ENCODE results near the gene IDS.
A peak's percentile ranks its signal among the peaks of the same experiment; 100 is the strongest.
"Not testable (repeated sequence)": the region's sequence is repeated elsewhere in the genome, so short reads cannot be mapped to it uniquely, and the experiment has no call there.

The IDS gene

DNA sequence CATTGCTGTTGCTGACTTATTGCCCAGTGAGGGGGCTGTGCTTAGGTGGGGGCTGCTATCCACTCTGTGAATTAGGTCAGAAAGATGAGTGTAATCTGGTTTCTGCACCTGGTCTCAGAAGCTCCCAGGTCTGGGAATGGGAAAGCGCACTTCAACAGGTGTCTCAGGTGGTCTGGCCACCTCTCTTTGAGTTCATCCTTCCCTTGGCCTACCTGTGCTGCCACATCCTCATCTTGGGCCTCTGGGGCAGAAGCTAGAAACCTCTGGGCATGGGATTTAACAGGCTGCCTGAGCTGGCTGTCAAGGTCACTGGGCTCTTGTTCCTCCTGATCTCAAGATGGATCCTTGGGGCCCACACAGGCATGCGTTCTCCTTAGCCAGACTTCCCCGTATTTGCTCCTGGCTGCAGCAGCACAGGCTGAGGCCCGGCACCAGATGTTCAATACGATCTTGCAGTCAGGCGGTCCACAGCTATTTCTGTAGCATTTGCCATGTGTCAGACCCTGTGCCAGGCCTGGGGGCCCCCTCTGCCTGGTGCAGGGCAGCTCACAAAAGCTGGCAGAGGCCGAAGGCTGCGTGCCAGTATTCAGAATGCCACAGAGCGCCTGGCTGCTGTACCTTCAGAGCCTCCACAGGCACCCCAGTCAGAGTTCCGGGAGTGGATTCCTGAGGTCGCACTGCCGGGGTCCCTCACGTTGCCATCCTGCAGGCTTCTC lies 21.4 kb upstream of the IDS start:
- DNase-seq (ENCODE audit: low read depth) = not testable (repeated sequence)

DNA sequence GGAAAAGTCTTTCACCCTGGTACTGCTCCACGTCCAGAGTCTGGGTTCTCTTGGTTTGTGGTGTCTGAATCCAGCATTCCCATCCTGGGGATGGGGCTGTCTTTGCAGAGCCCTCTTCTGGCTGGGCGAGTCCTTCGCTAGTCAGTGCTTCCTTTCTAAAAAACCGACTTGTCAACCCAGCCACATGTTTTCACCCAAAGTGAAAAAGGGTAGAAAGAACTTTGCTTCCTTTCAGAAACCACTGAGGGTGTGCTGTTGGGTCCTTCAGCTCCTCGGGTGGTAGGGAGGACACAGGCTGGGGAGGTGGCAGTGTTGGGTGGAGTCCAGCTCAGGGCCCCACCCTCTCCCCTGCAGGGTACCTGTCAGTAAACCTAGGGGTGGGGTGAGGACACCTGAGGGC lies 20.8 kb upstream of the IDS start:
- DNase-seq (ENCODE audit: low read depth) = not testable (repeated sequence)

DNA sequence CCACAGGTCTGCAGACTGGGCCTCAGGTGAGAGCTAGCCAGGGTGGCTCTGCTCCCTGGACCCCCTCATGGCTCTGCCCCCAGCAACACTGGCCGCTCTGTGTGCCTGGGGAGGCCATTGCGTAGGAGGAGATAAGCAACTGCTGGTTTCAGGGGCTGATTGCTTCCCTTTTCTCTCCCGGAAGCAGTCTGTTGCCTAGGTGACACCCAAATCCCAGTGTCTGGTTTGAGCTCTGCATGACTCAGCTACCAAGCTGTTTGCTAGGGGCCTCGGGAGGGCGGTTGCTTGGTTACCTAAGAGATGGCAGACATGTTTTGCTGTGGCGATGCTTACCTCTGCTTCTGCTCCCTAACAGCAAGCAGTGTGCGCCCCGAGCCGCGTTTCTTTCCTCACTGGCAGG lies 20.3 kb upstream of the IDS start:
- DNase-seq (ENCODE audit: low read depth) = peak; percentile 65

DNA sequence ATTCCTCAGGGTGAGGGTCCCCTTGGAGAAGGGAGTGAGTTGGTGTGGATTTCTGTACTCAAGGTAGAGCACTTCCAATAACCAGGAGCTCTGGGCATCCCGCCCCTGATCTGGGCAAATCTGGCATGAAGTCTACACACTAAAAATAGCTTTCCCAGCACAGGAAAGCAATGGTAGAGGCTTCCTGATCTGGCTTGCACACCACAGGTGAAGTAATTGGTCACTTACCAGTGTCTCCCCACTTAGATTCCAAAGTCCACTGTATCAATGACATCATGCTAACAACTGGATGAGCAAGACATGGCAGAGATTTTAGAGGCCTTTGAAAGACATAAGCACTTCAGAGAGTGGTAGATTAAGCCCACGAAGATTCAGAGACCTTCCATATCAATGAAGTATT lies 17.8 kb upstream of the IDS start:
- DNase-seq (ENCODE audit: low read depth) = no peak

DNA sequence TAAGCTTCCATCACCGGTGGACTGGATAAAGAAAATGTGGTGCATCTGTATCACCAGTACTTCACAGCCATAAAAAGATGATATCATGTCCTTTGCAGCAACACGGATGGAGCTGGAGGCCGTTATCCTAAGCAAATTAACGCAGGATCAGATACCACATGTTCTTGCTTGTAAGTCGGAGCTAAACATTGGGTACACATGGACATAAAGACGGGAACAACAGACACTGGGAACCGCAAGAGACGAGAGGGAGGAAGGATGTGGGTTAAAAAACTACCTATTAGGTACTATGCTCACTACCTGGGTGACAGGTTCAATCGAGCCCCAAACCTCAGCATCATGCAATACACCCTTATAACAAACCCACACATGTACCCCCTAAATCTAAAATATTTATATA lies 16.3 kb upstream of the IDS start:
- DNase-seq (ENCODE audit: low read depth) = no peak

DNA sequence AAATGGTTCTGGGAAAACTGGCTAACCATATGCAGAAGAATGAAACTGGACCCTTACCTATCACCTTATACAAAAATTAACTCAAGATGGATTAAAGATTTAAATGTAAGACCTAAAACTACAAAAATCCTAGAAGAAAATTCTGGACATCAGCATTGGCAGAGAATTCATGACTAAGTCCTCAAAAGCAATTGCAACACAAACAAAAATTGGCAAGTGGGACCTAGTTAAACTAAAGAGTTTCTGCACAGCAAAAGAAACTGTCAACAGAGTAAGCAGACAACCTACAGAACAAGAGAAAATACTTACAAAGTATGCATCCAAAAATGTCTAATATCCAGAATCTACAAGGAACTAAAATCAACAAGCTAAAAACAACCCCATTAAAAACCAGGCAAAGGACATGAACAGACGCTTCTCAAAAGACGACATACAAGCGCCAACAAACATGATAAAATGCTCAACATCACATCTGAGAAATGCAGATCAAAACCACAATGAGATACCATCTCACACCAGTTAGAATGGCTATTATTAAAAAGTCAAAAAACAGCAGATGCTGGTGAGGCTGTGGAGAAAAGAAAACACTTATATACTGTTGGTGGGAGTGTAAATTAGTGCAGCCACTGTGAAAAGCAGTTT lies 15.7 kb upstream of the IDS start:
- not testable (repeated sequence) for DNase-seq (ENCODE audit: low read depth)

DNA sequence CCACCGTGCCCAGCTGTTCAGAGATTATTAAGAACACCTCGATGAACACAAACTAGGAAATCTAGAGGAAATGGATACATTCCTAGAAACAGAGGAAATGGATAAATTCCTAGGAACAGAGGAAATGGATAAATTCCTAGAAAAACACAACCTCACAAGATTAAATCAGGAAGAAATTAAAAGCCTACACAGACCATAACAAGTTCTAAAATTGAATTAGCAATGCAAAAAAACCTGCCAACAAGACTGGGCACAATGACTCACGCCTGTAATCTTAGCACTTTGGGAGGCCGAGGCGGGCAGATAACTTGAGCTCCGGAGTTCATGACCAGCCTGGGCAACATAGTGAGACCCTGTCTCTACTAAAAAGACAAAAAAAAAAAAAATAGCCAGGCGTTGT lies 13.1 kb upstream of the IDS start:
- DNase-seq (ENCODE audit: low read depth) = no peak

DNA sequence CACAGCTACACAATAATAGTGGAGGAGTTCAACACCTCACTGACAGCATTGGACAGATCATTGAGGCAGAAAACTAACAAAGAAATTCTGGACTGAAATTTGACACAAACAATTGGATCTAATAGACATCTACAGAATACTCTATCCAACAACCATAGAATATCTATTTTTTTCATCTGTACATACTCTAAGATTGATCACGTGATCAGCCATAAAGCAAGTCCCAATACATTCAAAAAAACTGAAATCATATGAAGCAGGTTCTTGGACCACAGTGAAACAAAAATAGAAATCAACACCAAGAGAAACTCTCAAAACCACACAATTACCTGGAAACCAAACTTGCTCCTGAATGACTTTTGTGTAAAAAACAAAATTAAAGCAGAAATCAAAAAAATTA lies 12.2 kb upstream of the IDS start:
- DNase-seq (ENCODE audit: low read depth) = no peak

DNA sequence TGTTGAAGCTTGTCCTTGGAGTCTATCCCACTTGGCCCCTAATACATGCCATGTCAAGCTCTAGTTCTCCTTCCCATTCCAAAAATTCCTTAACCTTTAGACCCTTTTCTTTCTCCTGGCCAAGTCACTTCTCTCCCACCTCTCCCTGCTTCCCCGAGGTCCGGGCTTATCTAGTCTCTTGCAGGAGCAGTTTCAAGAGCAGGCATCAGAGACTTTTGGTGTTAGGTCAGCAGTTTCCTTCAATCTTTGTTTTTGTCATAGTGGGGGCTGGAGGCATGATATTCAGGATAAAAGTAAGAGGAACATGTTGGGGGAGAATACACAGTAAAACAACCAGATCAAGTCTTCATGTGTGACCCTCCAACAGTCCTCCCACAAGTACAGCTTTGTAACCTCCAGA lies 11.5 kb upstream of the IDS start:
- no peak for DNase-seq (ENCODE audit: low read depth)

DNA sequence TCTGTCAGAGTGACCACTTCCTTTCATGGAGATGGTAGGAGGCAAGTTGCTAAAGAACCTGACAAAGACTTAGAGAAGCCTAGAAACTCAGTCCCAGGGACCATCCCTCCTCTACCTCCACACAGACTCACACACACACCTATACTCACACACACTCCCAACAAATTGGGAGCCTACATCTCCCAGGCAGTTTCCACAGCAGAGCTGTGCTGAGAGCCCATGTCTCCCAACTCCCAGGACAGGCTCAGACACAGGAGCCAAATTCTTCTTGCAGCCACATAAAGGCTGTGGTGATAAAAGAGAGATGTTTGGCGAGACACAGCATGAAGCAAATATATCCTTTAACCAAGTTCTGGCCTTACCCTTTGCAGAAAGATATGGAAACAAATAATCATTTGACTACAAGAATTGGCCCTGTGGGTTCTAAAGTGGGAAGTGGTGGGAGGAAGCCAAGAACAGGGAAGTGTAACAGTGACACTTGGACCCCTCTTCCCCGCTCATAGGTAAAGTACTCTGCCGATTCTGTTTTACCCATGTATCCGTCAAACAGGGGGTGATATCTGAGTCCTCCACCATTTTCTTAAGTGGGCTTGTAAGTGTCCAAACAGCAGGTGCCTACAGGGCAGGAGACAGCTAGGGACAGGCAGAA lies 11.0 kb upstream of the IDS start:
- DNase-seq (ENCODE audit: low read depth) = no peak

DNA sequence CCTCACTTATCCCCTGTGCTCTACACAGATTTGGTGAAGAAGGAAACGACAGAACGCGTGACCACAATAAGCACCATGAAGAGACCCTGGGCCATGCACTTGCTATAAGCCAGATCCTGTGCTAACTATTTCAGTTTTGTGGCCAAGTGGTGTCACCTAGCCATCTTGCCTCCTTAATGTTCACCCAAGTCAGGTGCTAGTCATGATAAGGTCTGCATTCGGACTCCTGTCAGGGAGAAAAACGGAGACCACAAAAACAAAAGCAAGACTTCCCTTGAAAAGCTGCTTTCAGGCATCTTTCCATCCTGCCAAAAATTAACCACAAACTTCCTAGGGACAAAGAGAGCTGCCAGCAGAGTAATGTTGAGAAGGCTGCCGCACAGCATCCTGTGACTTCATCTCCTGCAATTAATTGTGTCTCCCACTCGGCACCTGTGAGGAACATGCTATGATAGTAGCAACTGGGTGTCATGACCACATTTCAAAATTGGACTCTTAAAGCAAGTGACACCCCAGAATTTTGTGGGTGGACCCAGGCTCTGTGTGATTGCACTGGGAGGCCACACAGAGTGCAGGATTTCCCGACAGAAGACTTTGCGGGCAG lies 8.8 kb upstream of the IDS start:
- DNase-seq (ENCODE audit: low read depth) = no peak

DNA sequence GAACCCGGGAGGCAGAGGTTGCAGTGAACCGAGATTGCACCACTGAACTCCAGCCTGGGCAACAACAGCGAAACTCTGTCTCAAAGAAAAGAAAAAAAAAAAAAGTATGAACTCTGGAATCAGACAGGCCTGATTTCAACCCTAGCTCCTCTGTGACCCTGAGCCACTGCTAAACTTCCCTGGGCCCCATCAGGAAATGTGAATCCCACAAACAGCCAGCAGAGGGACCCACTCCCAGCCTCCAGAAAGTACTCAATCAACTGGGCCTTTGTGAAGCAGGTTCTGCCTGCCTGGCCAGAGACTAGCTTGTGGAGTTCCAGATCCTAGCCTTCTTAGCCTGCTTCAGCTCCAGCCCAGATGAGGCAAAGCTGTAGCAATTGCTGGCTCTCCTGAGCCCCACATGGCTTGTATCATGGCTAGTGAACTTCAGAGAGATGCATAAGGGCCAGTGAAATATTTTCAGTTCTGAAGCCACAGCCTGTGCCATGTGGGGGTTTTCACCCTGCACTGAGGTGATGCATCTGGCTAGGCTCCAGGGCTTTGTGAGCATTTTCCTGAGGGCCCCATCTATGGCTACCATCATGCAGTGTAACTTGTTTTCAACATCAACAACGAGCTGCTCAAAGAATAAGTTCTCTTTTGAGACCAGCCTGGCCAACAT lies 7.2 kb upstream of the IDS start:
- peak; percentile 39 for DNase-seq (ENCODE audit: low read depth)

DNA sequence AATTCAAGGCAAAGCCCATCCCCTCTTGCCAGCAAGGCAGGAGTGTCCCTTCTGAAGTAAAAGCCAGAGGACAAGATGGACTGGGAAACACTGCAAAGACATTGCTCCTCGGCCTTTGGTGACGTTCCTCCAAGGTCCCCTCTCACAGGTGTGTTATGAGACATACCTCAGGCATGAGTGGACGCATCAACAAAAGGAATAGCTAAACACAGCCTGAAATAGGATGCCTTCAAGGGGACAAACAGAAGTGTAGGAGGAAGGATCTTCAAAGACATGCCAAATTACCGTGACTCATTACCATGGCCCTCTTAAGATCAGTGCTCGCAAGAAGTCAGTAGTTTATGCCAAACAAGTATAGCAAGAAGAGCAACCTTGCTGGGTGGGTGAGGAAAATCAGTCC lies 6.0 kb upstream of the IDS start:
- DNase-seq (ENCODE audit: low read depth) = no peak

DNA sequence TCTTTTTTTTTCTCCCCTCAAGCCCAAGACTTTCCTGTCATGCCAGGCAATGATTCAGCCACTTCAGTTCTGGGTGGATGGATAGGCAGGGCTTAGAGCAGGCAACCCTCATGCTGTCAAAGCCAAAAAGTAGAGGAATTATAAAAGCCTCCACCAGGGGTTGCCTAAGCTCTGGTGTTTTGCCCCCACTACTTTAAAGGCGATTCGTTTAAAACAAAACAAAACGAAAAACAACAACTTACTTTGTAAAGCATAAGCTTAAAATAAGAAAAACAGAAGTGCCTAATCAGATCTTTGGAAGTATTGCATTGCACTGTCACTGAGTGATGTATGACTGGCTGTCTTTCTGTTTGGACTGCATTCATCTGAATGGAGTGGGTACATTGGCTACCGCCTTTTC lies 5.3 kb upstream of the IDS start:
- DNase-seq (ENCODE audit: low read depth) = no peak

DNA sequence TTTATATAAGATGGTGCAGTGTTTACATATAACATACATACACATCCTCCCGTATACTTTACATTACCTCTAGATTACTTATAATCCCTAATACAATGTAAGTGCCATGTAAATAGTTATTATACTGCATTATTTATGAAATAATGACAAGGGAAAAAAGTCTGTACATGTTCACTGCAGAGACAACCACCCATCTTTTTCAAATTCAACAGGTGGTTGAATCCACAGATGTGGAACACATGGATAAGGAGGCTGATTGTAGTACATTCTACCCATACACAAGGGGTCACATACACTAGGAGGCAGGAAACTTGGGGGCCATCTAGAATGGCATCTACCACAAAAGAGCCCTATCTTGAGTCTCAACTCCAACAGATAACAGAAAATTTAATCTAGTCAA lies 3.4 kb upstream of the IDS start:
- DNase-seq (ENCODE audit: low read depth) = no peak

DNA sequence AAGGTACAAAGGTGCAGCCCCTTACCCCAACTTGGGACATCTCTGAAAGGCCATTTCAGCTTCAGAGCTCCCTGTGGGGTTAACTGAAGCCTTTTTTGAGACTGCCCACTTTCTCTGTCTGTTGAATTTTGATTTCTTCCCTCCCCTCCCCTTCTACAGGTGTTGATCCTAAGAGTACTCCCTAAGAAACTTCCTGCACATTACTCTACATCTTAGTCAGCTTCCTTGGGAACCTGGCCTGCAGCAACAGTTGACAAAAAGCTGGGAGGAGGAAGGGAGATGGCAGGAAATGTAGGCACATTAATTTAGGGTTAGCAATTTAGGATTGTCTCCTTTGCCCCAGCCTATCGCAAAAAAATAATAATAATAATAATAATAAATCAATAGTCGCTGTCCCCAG lies 1.2 kb upstream of the IDS start:
- no peak for DNase-seq (ENCODE audit: low read depth)

DNA sequence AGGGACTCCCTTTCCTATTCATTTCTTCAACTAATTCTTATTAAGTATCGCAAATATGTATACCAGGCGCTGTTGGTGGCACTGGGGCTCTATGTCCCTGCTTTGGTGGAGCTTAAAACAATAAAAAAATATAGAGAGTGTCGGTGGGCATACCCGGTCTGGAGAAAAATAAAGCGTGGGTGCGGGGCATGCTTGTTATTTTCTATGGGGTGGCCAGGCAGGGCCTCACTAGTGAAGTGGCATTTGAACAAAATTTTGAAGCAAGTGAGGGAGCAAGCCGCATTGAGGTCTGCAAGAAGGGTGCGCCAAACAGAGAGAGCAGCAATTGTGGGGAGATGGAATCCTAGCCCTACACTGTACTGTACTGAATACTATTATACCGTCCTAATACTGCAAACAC lies 565 bp upstream of the IDS start:
- DNase-seq (ENCODE audit: low read depth) = no peak

DNA sequence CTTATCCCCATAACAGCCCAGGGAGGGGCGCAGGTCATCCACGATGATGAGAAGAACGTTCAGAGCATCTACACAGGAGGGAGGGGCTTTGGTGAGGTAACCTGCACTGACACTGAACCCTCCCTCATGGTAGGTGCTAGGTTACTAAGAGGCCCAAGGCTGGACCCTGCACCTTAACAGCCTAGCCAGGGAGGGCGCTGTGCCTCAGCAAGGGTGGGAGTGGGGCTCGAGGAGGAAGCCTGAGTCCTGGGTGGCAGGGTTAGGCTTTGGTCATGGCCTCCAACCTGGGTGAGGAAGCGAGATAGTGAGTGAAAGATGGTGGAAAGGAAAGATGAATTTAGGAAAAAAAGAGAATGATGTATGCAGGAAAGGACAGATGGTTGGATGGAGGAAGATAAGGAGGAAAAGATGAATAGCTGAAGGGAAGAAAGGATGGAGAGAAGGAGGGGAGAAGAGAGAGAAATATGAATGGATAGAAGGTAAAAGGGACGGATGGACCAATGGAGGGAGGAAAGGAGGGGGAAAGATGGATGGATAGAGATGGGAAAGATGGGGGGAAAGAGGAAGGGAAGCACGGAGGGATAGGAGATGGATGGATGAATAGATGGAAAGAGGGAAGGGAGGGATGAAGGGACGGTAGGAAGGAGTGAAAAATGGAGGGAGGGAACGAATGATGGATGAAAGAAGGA lies 736 bp downstream of the IDS start:
- peak; percentile 61 for DNase-seq (ENCODE audit: low read depth)

DNA sequence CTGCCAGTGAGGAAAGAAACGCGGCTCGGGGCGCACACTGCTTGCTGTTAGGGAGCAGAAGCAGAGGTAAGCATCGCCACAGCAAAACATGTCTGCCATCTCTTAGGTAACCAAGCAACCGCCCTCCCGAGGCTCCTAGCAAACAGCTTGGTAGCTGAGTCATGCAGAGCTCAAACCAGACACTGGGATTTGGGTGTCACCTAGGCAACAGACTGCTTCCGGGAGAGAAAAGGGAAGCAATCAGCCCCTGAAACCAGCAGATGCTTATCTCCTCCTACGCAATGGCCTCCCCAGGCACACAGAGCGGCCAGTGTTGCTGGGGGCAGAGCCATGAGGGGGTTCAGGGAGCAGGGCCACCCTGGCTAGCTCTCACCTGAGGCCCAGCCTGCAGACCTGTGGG lies 1.7 kb downstream of the IDS start:
- DNase-seq (ENCODE audit: low read depth) = peak; percentile 60

DNA sequence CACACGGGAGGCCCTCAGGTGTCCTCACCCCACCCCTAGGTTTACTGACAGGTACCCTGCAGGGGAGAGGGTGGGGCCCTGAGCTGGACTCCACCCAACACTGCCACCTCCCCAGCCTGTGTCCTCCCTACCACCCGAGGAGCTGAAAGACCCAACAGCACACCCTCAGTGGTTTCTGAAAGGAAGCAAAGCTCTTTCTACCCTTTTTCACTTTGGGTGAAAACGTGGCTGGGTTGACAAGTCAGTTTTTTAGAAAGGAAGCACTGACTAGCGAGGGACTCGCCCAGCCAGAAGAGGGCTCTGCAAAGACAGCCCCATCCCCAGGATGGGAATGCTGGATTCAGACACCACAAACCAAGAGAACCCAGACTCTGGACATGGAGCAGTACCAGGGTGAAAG lies 2.2 kb downstream of the IDS start:
- DNase-seq (ENCODE audit: low read depth) = not testable (repeated sequence)

DNA sequence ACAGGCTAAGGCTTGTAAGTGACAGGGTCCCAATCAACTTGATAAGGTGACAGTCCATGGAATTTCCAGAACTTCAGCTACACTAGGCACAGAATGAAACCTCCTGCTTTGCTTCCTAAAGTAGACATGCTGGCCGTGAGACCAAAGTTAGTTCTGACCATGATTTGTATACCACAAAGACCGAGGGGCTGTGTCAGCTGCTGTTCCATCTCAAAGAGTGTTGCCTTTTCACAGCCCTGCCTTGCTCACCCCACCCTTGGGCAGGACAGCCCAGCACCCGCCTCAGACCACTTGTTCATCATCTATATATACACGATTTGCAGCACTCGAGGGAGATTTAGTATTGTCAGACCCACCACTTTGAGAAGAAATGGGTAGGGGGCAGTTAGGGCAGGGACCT lies 5.3 kb downstream of the IDS start:
- DNase-seq (ENCODE audit: low read depth) = no peak

DNA sequence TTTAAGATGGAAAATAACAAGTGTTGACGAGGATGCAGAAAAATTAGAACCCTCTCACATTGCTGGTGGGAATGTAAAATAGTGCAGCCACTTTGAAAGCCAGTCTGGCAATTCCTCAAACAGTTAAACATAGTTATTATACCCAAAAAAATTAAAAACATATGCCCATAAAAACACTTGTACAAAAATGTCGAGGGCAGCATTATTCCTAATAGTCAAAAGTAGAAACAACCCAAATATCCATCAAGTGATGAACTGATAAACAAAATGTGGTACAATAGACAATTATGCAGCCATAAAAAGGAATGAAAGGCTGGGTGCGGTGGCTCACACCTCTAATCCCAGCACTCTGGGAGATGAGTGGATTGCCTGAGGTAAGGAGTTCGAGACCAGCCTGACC lies 6.3 kb downstream of the IDS start:
- no peak for DNase-seq (ENCODE audit: low read depth)

Measured in T follicular helper cell (primary cell).